GM12878 (cell line): Measurements from ENCODE around the gene CSH2. TPM values are rescaled to one million over a fixed set of nuclear protein-coding genes. Genes with fewer than 3 reads are reported as not detected.
"Not testable (repeated sequence)": the region's sequence is repeated elsewhere in the genome, so short reads cannot be mapped to it uniquely, and the experiment has no call there.

Experiments
- ATAC-seq: fragments of 200-7000 bp; cut with Tn5 transposase; 3 replicates; pipeline ENCODE4 v1.9.1; 2020; ENCODE audit warnings: mild to moderate bottlenecking, moderate library complexity
- BruUV-seq: library from RNA; stranded (reverse); fragments of 400-500 nt; replicated peaks from 2 replicates; lab custom pipeline; 2021; lab: Mats Ljungman, UMichigan
- CTCF ChIA-PET: fragments of 300-600 bp; sonication (Branson Sonifier 250); formaldehyde crosslinking; extraction: SDS; loops from one replicate; lab custom pipeline; 2021; ENCODE audit warnings: inconsistent platforms; lab: Yijun Ruan, JAX
- POLR2A ChIA-PET: fragments of 350-600 bp; formaldehyde crosslinking; extraction: SDS; loops from one replicate; lab custom pipeline; 2021; ENCODE audit warnings: inconsistent platforms; lab: Charles Lee
- RAD21 ChIA-PET: fragments of 300-600 bp; sonication (Branson Sonifier 250); formaldehyde crosslinking; loops from one replicate; lab custom pipeline; 2023; ENCODE audit warnings: antibody characterized with exemption; ENCODE audit not compliant: unreplicated experiment; lab: Charles Lee
- SMC1A ChIA-PET: fragments of 300-600 bp; sonication (Branson Sonifier 250); formaldehyde crosslinking; loops from one replicate; lab custom pipeline; 2023; ENCODE audit not compliant: unreplicated experiment, uncharacterized antibody; lab: Charles Lee
- DNase-seq: peaks from one replicate; pipeline ENCODE4 v3.0.0-alpha.2; 2011; ENCODE audit warnings: low read depth, low spot score
- FAIRE-seq: peaks from 3 replicates; lab custom pipeline; 2011; peaks lifted over from hg19 to GRCh38; lab: Jason Lieb, UNC
- H2AFZ ChIP-seq: 2 replicates; pipeline ENCODE4 v1.6.0; 2011; ENCODE audit warnings: low read depth, low read length, control low read depth; ENCODE audit not compliant: control insufficient read depth
- H3K27ac ChIP-seq: 2 replicates; pipeline ENCODE4 v1.5.1; 2011; ENCODE audit warnings: control low read depth; ENCODE audit not compliant: control insufficient read depth, insufficient read depth
- H3K27me3 ChIP-seq, 2 experiments: replicated peaks in 1 of 2; 2 replicates each; pipeline versions ENCODE4 v1.6.0 to v1.6.1; 2011; ENCODE audit warnings: low read length in 1 of 2; ENCODE audit not compliant: control insufficient read depth in 2 of 2, insufficient read depth in 2 of 2
- H3K36me3 ChIP-seq, 2 experiments: 2 replicates each; pipeline ENCODE4 v1.5.1; 2011; ENCODE audit warnings: low read length in 1 of 2; ENCODE audit not compliant: control insufficient read depth in 2 of 2, insufficient read depth in 2 of 2
- H3K4me1 ChIP-seq: 2 replicates; pipeline ENCODE4 v1.6.1; 2011; ENCODE audit warnings: mild to moderate bottlenecking, low read length, moderate library complexity, mixed read lengths; ENCODE audit not compliant: control insufficient read depth, insufficient read depth
- H3K4me2 ChIP-seq: 2 replicates; pipeline ENCODE4 v1.6.0; 2011; ENCODE audit warnings: control low read depth; ENCODE audit not compliant: control insufficient read depth, insufficient read depth
- H3K4me3 ChIP-seq: fragments of 200-600 bp; sonication (generic); 2 replicates; pipeline ENCODE4 v1.5.1; 2016
- H3K79me2 ChIP-seq: 2 replicates; pipeline ENCODE4 v1.6.0; 2011; ENCODE audit warnings: low read length; ENCODE audit not compliant: control insufficient read depth, insufficient read depth
- H3K9ac ChIP-seq: 2 replicates; pipeline ENCODE4 v1.8.0; 2011; ENCODE audit warnings: low read length, control low read depth, mixed read lengths; ENCODE audit not compliant: control insufficient read depth, insufficient read depth
- H3K9me3 ChIP-seq: replicated peaks from 3 replicates; pipeline ENCODE4 v1.5.1; 2011; ENCODE audit warnings: mild to moderate bottlenecking, low read length; ENCODE audit not compliant: control insufficient read depth, insufficient read depth
- H4K20me1 ChIP-seq: 2 replicates; pipeline ENCODE4 v1.6.0; 2011; ENCODE audit not compliant: control insufficient read depth, insufficient read depth
- MEF2B ChIP-seq: fragments of 450-650 bp; IDR thresholded peaks from 2 replicates; pipeline ENCODE4 v1.6.1; 2018; ENCODE audit warnings: mild to moderate bottlenecking, moderate library complexity; ENCODE audit not compliant: partially characterized antibody, poor library complexity, severe bottlenecking
- WGBS: methylation state at CpG from one replicate; pipeline ENCODE4 v1.1.6; 2016; ENCODE audit warnings: low lambda C conversion rate; ENCODE audit not compliant: insufficient replicate concordance, insufficient coverage; ENCODE audit errors: missing lambda C conversion rate; 5-methylcytosine and 5-hydroxymethylcytosine counted together
- in situ Hi-C: fragments of 300-500 bp; cut with MboI; formaldehyde crosslinking; loops from 9 replicates; pipeline ENCODE4 v1.14.3; 2018; ENCODE audit warnings: mixed read lengths
- intact Hi-C: fragments of 100-400 bp; cut with micrococcal nuclease; formaldehyde crosslinking; loops from one replicate; pipeline ENCODE4 v1.14.2; 2022; ENCODE audit not compliant: unreplicated experiment
- polyA plus RNA-seq, 11 experiments: library from polyadenylated mRNA; depleted of rRNA in 4 of 11; unstranded in 6 of 11; stranded (reverse) in 5 of 11; fragments of >200 nt; fragmentation: Nextera tagmentation in 4 of 11; fragmentation: Illumina TruSeq in 1 of 11; extraction: Ambion mirVana in 4 of 11; extraction: Trizol in 1 of 11; gene quantifications; 1 replicate in 1 of 11; 2 replicates in 10 of 11; pipeline versions ENCODE4 v1.2.1 to v1.2.3, GENCODE V29; 2011 to 2016; ENCODE audit warnings: inconsistent platforms in 2 of 11, missing spikeins in 2 of 11, low read depth in 1 of 11
- total RNA-seq, 4 experiments: library from RNA; depleted of rRNA in 3 of 4; stranded (reverse); fragments of >200 nt in 3 of 4; fragmentation: Illumina TruSeq in 1 of 4; extraction: Trizol in 1 of 4; gene quantifications; 2 replicates each; pipeline versions ENCODE4 v1.2.1 to v1.2.3, GENCODE V29; 2013 to 2021

Gene CSH2
- total and polyA plus RNA-seq, 10 of the 15 experiments (the other 5 are each of a cell fraction or from before 2014, with no cell fraction given), result not detected

- H3K4me2 ChIP-seq, H3K4me1 ChIP-seq, H2AFZ ChIP-seq, DNase-seq, H3K9me3 ChIP-seq, H4K20me1 ChIP-seq, H3K27me3 ChIP-seq, RAD21 ChIA-PET, intact Hi-C loops, H3K79me2 ChIP-seq, H3K27ac ChIP-seq, H3K9ac ChIP-seq, in situ Hi-C loops, H3K36me3 ChIP-seq, POLR2A ChIA-PET, FAIRE-seq, H3K4me3 ChIP-seq, BruUV-seq: not testable (repeated sequence)
- peak; percentile 61 for TF ChIP-seq MEF2B
- ATAC-seq, result peak; percentile 94
- ChIA-PET CTCF (interaction anchor here (0.6 to 1.4 kb wide), 5 partner anchors 8 to 259 kb away, joined by 3 to 6 read pairs (median 4); no protein-coding TSS in a partner anchor), SMC1A (interaction anchor here (0.6 kb wide), 1 partner anchor 74 kb away, joined by 3 read pairs; no protein-coding TSS in a partner anchor)
- WGBS, result 23% methylated on average over 6 of the region's 8 CpGs
These were observed 667 bp upstream of the CSH2 start for GRCh38 chr17:63874061-63874626.

GRCh38 chr17:63871646-63872365, 1.7 kb downstream of the CSH2 start:
- H2AFZ ChIP-seq, CTCF ChIA-PET, H3K27me3 ChIP-seq, FAIRE-seq, H3K4me1 ChIP-seq, BruUV-seq, H3K9me3 ChIP-seq, ATAC-seq, H3K79me2 ChIP-seq, H3K4me2 ChIP-seq, H4K20me1 ChIP-seq, DNase-seq, H3K36me3 ChIP-seq, SMC1A ChIA-PET, H3K27ac ChIP-seq, H3K9ac ChIP-seq, RAD21 ChIA-PET, H3K4me3 ChIP-seq, in situ Hi-C loops, intact Hi-C loops: not testable (repeated sequence)
- POLR2A ChIA-PET, result interaction anchor here (0.7 kb wide), 1 partner anchor 28 kb away, joined by 3 read pairs; no protein-coding TSS in a partner anchor
- 75% methylated on average over 11 of the region's 15 CpGs for WGBS

DNA sequence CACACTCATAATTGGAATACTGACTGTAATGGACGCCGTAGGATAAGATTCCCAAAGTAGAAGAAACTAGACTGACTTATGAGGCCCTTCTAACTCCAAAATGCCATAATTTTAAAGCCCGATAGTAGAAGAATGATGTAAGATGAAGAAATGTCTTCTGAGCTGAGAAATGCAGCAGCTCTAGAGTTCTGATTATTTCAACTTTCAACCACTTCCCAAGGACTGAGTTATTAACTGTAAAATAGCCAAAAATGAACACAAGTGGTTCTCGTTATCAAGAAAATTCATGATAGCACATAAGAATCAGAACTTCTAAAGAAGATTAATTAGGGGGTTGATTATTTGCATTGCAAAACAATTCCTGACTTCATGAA, 3.2 kb downstream of the CSH2 start:
- H4K20me1 ChIP-seq, FAIRE-seq, H3K9me3 ChIP-seq, H3K4me2 ChIP-seq, intact Hi-C loops, H3K27me3 ChIP-seq, H2AFZ ChIP-seq, RAD21 ChIA-PET, H3K4me3 ChIP-seq, H3K9ac ChIP-seq, in situ Hi-C loops, BruUV-seq, H3K79me2 ChIP-seq, POLR2A ChIA-PET, ATAC-seq, H3K4me1 ChIP-seq, H3K27ac ChIP-seq, DNase-seq, H3K36me3 ChIP-seq: not testable (repeated sequence)
- 37% methylated on average over 4 of the region's 4 CpGs for WGBS
- CTCF ChIA-PET, result interaction anchor here (0.6 to 1.3 kb wide), 5 partner anchors 10 to 87 kb away, joined by 3 to 5 read pairs (median 3); no protein-coding TSS in a partner anchor
- SMC1A ChIA-PET, result interaction anchor here (0.8 kb wide), 1 partner anchor 29 kb away, joined by 3 read pairs; no protein-coding TSS in a partner anchor
